ENCODE measurements around the gene TTC29. TPM values are rescaled to one million over a fixed set of nuclear protein-coding genes. Genes with fewer than 3 reads are reported as not detected.

TTC29 gene
- total RNA-seq, 1 experiment from 2014 or later = 0.09 TPM

DNA sequence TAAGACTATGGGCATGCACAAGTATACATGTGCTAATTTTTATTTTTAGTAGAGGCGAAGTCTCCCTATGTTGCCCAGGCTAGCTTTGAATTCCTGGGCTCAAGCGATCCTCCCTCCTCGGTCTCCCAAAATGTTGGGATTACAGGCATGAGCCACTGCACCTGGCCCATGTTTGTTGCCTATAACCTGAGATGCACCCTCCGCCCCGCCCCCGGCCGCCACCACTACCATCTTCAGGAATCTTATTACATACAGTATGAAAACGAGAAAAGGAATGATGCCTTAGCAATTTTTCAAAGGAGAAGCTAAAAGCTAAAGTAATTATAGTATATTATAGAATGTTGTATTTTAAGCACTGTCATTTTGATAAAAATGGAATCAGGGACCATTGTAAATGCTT is 245.8 kb downstream of the TTC29 start (continued):
- TF ChIP-seq PRDM15 (CRISPR knock-in tag; IDR thresholded peaks at IDR 0.05) (no peak), ATF1 (CRISPR knock-in tag; IDR thresholded peaks at IDR 0.05) (no peak), OVOL2 (CRISPR knock-in tag; IDR thresholded peaks at IDR 0.05; ENCODE audit: borderline replicate concordance) (no peak), ATF3 (CRISPR knock-in tag; conservative IDR thresholded peaks at IDR 0.05) (no peak), ELF4 (CRISPR knock-in tag; IDR thresholded peaks at IDR 0.05; ENCODE audit: low read depth) (no peak), CBFB (CRISPR knock-in tag; IDR thresholded peaks at IDR 0.05; ENCODE audit: low read depth) (no peak)
- TF ChIP-seq, protein P1, sequence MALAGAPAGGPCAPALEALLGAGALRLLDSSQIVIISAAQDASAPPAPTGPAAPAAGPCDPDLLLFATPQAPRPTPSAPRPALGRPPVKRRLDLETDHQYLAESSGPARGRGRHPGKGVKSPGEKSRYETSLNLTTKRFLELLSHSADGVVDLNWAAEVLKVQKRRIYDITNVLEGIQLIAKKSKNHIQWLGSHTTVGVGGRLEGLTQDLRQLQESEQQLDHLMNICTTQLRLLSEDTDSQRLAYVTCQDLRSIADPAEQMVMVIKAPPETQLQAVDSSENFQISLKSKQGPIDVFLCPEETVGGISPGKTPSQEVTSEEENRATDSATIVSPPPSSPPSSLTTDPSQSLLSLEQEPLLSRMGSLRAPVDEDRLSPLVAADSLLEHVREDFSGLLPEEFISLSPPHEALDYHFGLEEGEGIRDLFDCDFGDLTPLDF (CRISPR knock-in tag; IDR thresholded peaks at IDR 0.05) = no peak
- TF ChIP-seq, protein P2, sequence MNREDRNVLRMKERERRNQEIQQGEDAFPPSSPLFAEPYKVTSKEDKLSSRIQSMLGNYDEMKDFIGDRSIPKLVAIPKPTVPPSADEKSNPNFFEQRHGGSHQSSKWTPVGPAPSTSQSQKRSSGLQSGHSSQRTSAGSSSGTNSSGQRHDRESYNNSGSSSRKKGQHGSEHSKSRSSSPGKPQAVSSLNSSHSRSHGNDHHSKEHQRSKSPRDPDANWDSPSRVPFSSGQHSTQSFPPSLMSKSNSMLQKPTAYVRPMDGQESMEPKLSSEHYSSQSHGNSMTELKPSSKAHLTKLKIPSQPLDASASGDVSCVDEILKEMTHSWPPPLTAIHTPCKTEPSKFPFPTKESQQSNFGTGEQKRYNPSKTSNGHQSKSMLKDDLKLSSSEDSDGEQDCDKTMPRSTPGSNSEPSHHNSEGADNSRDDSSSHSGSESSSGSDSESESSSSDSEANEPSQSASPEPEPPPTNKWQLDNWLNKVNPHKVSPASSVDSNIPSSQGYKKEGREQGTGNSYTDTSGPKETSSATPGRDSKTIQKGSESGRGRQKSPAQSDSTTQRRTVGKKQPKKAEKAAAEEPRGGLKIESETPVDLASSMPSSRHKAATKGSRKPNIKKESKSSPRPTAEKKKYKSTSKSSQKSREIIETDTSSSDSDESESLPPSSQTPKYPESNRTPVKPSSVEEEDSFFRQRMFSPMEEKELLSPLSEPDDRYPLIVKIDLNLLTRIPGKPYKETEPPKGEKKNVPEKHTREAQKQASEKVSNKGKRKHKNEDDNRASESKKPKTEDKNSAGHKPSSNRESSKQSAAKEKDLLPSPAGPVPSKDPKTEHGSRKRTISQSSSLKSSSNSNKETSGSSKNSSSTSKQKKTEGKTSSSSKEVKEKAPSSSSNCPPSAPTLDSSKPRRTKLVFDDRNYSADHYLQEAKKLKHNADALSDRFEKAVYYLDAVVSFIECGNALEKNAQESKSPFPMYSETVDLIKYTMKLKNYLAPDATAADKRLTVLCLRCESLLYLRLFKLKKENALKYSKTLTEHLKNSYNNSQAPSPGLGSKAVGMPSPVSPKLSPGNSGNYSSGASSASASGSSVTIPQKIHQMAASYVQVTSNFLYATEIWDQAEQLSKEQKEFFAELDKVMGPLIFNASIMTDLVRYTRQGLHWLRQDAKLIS (CRISPR knock-in tag; IDR thresholded peaks at IDR 0.05; ENCODE audit: borderline replicate concordance) = no peak

DNA sequence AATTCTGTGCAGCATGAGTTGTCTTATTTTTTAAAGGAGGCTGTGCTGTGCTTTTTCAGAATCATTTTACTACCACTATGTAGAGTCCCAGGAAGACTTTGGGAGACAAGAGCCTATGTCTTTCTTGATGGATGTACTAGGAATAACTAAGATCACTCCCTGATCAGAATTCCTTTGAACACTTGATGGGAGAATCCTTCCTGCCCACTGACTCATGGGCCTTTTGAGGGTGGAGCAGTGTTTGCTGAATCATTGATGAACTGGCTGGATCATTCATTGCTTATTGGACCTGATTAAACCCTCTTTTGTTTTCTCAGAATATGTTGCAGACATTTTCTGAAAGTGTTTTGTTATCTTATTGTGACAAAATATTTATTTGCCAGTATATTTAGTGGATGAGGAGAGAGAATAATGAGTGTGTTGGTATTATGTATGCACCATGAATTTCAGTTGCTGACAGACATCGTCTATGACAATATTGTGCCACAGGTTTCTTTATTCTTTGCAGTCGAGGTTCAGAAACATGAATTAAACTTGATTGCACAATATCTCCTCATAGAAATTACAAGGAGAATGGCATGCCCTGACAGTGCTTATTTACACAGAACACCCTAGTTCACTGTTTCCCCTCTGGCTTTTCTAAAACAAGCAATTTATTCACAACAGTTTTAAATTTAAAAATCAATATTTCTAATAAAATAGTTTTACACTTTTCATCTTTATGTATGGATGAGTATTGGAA is 270.7 kb downstream of the TTC29 start:
- no peak for ATAC-seq
- no peaks in the 10 kb centered on the region for H3K36me3 Mint-ChIP-seq
- TF ChIP-seq MYBL2 (CRISPR knock-in tag; IDR thresholded peaks at IDR 0.05) = no peak
- TF ChIP-seq, protein P3, sequence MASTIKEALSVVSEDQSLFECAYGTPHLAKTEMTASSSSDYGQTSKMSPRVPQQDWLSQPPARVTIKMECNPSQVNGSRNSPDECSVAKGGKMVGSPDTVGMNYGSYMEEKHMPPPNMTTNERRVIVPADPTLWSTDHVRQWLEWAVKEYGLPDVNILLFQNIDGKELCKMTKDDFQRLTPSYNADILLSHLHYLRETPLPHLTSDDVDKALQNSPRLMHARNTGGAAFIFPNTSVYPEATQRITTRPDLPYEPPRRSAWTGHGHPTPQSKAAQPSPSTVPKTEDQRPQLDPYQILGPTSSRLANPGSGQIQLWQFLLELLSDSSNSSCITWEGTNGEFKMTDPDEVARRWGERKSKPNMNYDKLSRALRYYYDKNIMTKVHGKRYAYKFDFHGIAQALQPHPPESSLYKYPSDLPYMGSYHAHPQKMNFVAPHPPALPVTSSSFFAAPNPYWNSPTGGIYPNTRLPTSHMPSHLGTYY (CRISPR knock-in tag; IDR thresholded peaks at IDR 0.05) = no peak
- no peak for TF ChIP-seq ZNF396 (CRISPR knock-in tag; IDR thresholded peaks at IDR 0.05; ENCODE audit: borderline replicate concordance)
- no peak for TF ChIP-seq SMAD4 (CRISPR knock-in tag; IDR thresholded peaks at IDR 0.05)
- no peak for TF ChIP-seq FOXJ3 (CRISPR knock-in tag; IDR thresholded peaks at IDR 0.05; ENCODE audit: borderline replicate concordance)
- no peak for TF ChIP-seq CREB1 (CRISPR knock-in tag; IDR thresholded peaks at IDR 0.05)
- no peak for TF ChIP-seq E2F5 (CRISPR knock-in tag; IDR thresholded peaks at IDR 0.05)
- TF ChIP-seq, protein P4, sequence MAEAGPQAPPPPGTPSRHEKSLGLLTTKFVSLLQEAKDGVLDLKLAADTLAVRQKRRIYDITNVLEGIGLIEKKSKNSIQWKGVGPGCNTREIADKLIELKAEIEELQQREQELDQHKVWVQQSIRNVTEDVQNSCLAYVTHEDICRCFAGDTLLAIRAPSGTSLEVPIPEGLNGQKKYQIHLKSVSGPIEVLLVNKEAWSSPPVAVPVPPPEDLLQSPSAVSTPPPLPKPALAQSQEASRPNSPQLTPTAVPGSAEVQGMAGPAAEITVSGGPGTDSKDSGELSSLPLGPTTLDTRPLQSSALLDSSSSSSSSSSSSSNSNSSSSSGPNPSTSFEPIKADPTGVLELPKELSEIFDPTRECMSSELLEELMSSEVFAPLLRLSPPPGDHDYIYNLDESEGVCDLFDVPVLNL (CRISPR knock-in tag; IDR thresholded peaks at IDR 0.05; ENCODE audit: borderline replicate concordance, low read depth) = no peak
- TF ChIP-seq, protein P5, sequence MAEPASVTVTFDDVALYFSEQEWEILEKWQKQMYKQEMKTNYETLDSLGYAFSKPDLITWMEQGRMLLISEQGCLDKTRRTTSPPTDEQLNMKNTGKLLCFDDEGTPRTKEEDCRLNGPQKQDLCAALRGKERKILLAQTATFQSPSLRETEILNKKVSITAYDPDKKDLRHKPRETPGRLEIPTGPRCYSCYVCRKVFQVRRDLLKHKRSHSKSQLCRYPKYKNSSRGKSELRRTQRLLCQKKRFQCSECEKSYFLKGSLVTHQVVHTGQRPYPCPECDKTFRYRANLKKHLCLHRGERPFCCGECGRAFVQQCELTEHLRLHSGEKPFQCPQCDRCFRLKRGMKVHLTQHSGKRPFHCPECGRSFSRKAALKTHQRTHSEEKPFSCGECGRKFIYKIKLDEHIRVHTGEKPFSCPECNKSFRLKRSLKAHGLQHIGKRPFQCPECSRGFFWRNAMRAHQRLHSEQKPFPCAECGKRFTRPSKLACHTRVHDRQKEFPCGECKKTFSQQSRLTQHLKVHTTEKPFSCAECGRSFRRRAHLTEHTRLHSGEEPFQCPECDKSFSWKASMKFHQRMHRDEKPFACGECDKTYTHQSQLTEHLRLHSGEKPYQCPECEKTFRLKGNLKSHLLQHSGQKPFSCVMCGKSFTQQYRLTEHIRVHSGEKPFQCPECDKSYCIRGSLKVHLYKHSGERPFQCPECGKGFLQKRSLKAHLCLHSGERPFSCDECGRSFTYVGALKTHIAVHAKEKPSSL (CRISPR knock-in tag; conservative IDR thresholded peaks at IDR 0.05) = no peak
- TF ChIP-seq NR1H2 (CRISPR knock-in tag; IDR thresholded peaks at IDR 0.05) = no peak
- no peak for TF ChIP-seq EMX1 (CRISPR knock-in tag; IDR thresholded peaks at IDR 0.05)

More for the DNA sequence above, 270.7 kb downstream of the TTC29 start:
- H3K9me3 Mint-ChIP-seq = peaks cover 7% of the 10 kb centered on the region; the same call in 1 of the 2 replicates
- DNase-seq (ENCODE audit: low spot score) = no peak
- CTCF ChIA-PET = no interaction called here
- no peak overlapping the region for H3K27ac Mint-ChIP-seq
- no peak overlapping the region for H3K4me3 Mint-ChIP-seq
- POLR2A ChIA-PET = no interaction called here
- no peaks in the 10 kb centered on the region for H3K4me1 Mint-ChIP-seq
- H3K27me3 Mint-ChIP-seq (ENCODE audit: low read depth) = peaks cover 5% of the 10 kb centered on the region; the same call in 1 of the 2 replicates
